ENCODE measurements around the gene ITM2C.

DNA sequence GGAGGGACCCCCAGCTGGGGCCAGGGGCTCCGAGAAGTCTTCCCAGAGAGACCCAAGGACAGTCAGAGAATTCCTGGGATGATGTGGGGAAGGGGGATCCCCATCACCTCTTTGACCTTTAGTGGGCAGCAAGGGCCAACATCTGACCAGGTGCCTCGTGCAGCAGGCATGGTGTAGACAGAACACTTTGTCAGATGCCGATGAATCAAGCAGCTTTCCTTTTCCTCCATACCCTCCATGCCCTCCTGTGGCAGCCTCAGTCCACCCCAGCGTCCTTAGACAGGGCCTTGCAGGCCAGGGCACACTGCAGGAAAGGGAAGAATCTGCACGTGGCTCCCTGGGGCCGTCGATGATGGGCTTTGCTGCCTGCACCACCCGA, 34.0 kb downstream of the ITM2C start:
- TF ChIP-seq, protein P1, sequence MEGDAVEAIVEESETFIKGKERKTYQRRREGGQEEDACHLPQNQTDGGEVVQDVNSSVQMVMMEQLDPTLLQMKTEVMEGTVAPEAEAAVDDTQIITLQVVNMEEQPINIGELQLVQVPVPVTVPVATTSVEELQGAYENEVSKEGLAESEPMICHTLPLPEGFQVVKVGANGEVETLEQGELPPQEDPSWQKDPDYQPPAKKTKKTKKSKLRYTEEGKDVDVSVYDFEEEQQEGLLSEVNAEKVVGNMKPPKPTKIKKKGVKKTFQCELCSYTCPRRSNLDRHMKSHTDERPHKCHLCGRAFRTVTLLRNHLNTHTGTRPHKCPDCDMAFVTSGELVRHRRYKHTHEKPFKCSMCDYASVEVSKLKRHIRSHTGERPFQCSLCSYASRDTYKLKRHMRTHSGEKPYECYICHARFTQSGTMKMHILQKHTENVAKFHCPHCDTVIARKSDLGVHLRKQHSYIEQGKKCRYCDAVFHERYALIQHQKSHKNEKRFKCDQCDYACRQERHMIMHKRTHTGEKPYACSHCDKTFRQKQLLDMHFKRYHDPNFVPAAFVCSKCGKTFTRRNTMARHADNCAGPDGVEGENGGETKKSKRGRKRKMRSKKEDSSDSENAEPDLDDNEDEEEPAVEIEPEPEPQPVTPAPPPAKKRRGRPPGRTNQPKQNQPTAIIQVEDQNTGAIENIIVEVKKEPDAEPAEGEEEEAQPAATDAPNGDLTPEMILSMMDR (tag by site-specific recombination; IDR thresholded peaks at IDR 0.05) = no peak
- TF ChIP-seq ZNF133 (tag by site-specific recombination; IDR thresholded peaks at IDR 0.05) = no peak
- TF ChIP-seq ZNF274 (IDR thresholded peaks at IDR 0.05; ENCODE audit: low read length) = no peak
- no peak for TF ChIP-seq ZNF274 (tag by site-specific recombination; IDR thresholded peaks at IDR 0.05; ENCODE audit: borderline replicate concordance)
- no peak for TF ChIP-seq SCRT1 (tag by site-specific recombination; IDR thresholded peaks at IDR 0.05; ENCODE audit: borderline replicate concordance)
- no peak for TF ChIP-seq YY1 (tag by site-specific recombination; IDR thresholded peaks at IDR 0.05)
- TF ChIP-seq ZNF48 (tag by site-specific recombination; IDR thresholded peaks at IDR 0.05) = no peak
- TF ChIP-seq ZBTB48 (tag by site-specific recombination; IDR thresholded peaks at IDR 0.05) = no peak
- TF ChIP-seq ZNF37A (tag by site-specific recombination; IDR thresholded peaks at IDR 0.05) = no peak

Data from HEK293 (cell line).